Activated naive CD4-positive, alpha-beta T cell treated with anti-CD3 and anti-CD28 coated beads, Interleukin-2, amount 50 U/mL, for 24 hours (primary cell): ENCODE results near the gene ENTREP3.
"Not testable (repeated sequence)": the region's sequence is repeated elsewhere in the genome, so short reads cannot be mapped to it uniquely, and the experiment has no call there.

Experiments
- H3K27ac Mint-ChIP-seq: one replicate; pipeline ENCODE4 v1.8.0; 2021; ENCODE audit warnings: mild to moderate bottlenecking, mixed read lengths
- H3K27me3 Mint-ChIP-seq: one replicate; pipeline ENCODE4 v1.8.0; 2021; ENCODE audit warnings: mixed read lengths
- H3K36me3 Mint-ChIP-seq: one replicate; pipeline ENCODE4 v1.8.0; 2021; ENCODE audit warnings: mixed read lengths
- H3K4me1 Mint-ChIP-seq: one replicate; pipeline ENCODE4 v1.8.0; 2021; ENCODE audit warnings: mixed read lengths
- H3K4me3 Mint-ChIP-seq: one replicate; pipeline ENCODE4 v1.8.0; 2021; ENCODE audit warnings: mild to moderate bottlenecking, mixed read lengths
- H3K9me3 Mint-ChIP-seq: one replicate; pipeline ENCODE4 v1.8.0; 2021; ENCODE audit warnings: mixed read lengths

Gene ENTREP3

GRCh38 chr1:155245163-155245524 is 10.1 kb downstream of the ENTREP3 start:
- no peaks in the 10 kb centered on the region for H3K9me3 Mint-ChIP-seq
- H3K27me3 Mint-ChIP-seq = peaks cover 2% of the 10 kb centered on the region
- peak overlapping the region; percentile 100 for H3K27ac Mint-ChIP-seq
- peaks cover 2% of the 10 kb centered on the region for H3K36me3 Mint-ChIP-seq
- peaks cover 43% of the 10 kb centered on the region for H3K4me1 Mint-ChIP-seq
- peak overlapping the region; percentile 92 for H3K4me3 Mint-ChIP-seq

GRCh38 chr1:155244368-155245162 is 10.7 kb downstream of the ENTREP3 start:
- Mint-ChIP-seq H3K9me3 (no peaks in the 10 kb centered on the region), H3K27ac (peak overlapping the region; percentile 100), H3K4me3 (peak overlapping the region; percentile 92), H3K36me3 (peaks cover 2% of the 10 kb centered on the region), H3K4me1 (peaks cover 43% of the 10 kb centered on the region), H3K27me3 (peaks cover 2% of the 10 kb centered on the region)

- Mint-ChIP-seq H3K4me1 (peaks cover 46% of the 10 kb centered on the region), H3K27me3 (peaks cover 2% of the 10 kb centered on the region), H3K27ac (peak overlapping the region; percentile 27), H3K4me3 (peak overlapping the region; percentile 92), H3K36me3 (peaks cover 5% of the 10 kb centered on the region), H3K9me3 (no peaks in the 10 kb centered on the region)
Observed at GRCh38 chr1:155242805-155243358, 12.4 kb downstream of the ENTREP3 start.

GRCh38 chr1:155241841-155242264 is 13.4 kb downstream of the ENTREP3 start:
- Mint-ChIP-seq H3K9me3 (no peaks in the 10 kb centered on the region), H3K4me3 (peak overlapping the region; percentile 89), H3K36me3 (peaks cover 5% of the 10 kb centered on the region), H3K4me1 (peaks cover 46% of the 10 kb centered on the region), H3K27me3 (peaks cover 2% of the 10 kb centered on the region), H3K27ac (peak overlapping the region; percentile 89)

GRCh38 chr1:155241069-155241679 is 14.1 kb downstream of the ENTREP3 start:
- Mint-ChIP-seq H3K4me3 (peak overlapping the region; percentile 89), H3K4me1 (peaks cover 46% of the 10 kb centered on the region), H3K27ac (peak overlapping the region; percentile 89), H3K36me3 (peaks cover 6% of the 10 kb centered on the region), H3K27me3 (peaks cover 2% of the 10 kb centered on the region), H3K9me3 (no peaks in the 10 kb centered on the region)

GRCh38 chr1:155236451-155236850 is 18.8 kb downstream of the ENTREP3 start:
- H3K4me3 Mint-ChIP-seq = no peak overlapping the region
- H3K27me3 Mint-ChIP-seq = no peaks in the 10 kb centered on the region
- H3K27ac Mint-ChIP-seq = no peak overlapping the region
- no peaks in the 10 kb centered on the region for H3K9me3 Mint-ChIP-seq
- H3K36me3 Mint-ChIP-seq = peaks cover 7% of the 10 kb centered on the region
- peaks cover 22% of the 10 kb centered on the region for H3K4me1 Mint-ChIP-seq

GRCh38 chr1:155235375-155235774 is 19.9 kb downstream of the ENTREP3 start:
- not testable (repeated sequence) for H3K4me3 Mint-ChIP-seq, H3K27me3 Mint-ChIP-seq, H3K9me3 Mint-ChIP-seq, H3K27ac Mint-ChIP-seq, H3K36me3 Mint-ChIP-seq
- peaks cover 11% of the 10 kb centered on the region for H3K4me1 Mint-ChIP-seq

- not testable (repeated sequence) for H3K27me3 Mint-ChIP-seq, H3K27ac Mint-ChIP-seq, H3K36me3 Mint-ChIP-seq, H3K9me3 Mint-ChIP-seq, H3K4me3 Mint-ChIP-seq
- peaks cover 11% of the 10 kb centered on the region for H3K4me1 Mint-ChIP-seq
Observed at GRCh38 chr1:155233502-155233901, 21.8 kb downstream of the ENTREP3 start.

GRCh38 chr1:155232001-155232978 is 23.0 kb downstream of the ENTREP3 start:
- not testable (repeated sequence) for H3K36me3 Mint-ChIP-seq, H3K27ac Mint-ChIP-seq, H3K27me3 Mint-ChIP-seq, H3K4me3 Mint-ChIP-seq, H3K9me3 Mint-ChIP-seq
- H3K4me1 Mint-ChIP-seq = peaks cover 17% of the 10 kb centered on the region

GRCh38 chr1:155231302-155231701 is 24.0 kb downstream of the ENTREP3 start:
- not testable (repeated sequence) for H3K27ac Mint-ChIP-seq, H3K4me3 Mint-ChIP-seq, H3K9me3 Mint-ChIP-seq, H3K27me3 Mint-ChIP-seq, H3K36me3 Mint-ChIP-seq
- H3K4me1 Mint-ChIP-seq = peaks cover 24% of the 10 kb centered on the region

GRCh38 chr1:155228096-155228427 is 27.2 kb downstream of the ENTREP3 start:
- Mint-ChIP-seq H3K4me3 (peak overlapping the region; percentile 93), H3K27me3 (no peaks in the 10 kb centered on the region), H3K36me3 (no peaks in the 10 kb centered on the region), H3K27ac (peak overlapping the region; percentile 95), H3K4me1 (peaks cover 22% of the 10 kb centered on the region), H3K9me3 (no peaks in the 10 kb centered on the region)

GRCh38 chr1:155227261-155228095 is 27.8 kb downstream of the ENTREP3 start:
- no peaks in the 10 kb centered on the region for H3K9me3 Mint-ChIP-seq

GRCh38 chr1:155226910-155227260 is 28.4 kb downstream of the ENTREP3 start:
- Mint-ChIP-seq H3K4me3 (peak overlapping the region; percentile 93), H3K27me3 (no peaks in the 10 kb centered on the region), H3K9me3 (no peaks in the 10 kb centered on the region), H3K4me1 (peaks cover 22% of the 10 kb centered on the region), H3K36me3 (no peaks in the 10 kb centered on the region), H3K27ac (peak overlapping the region; percentile 95)

More at GRCh38 chr1:155227261-155228095, 27.8 kb downstream of the ENTREP3 start:
- no peaks in the 10 kb centered on the region for H3K36me3 Mint-ChIP-seq
- peak overlapping the region; percentile 93 for H3K4me3 Mint-ChIP-seq
- H3K27me3 Mint-ChIP-seq = no peaks in the 10 kb centered on the region
- peaks cover 22% of the 10 kb centered on the region for H3K4me1 Mint-ChIP-seq
- H3K27ac Mint-ChIP-seq = peak overlapping the region; percentile 95

- peak overlapping the region; percentile 95 for H3K27ac Mint-ChIP-seq
- H3K4me1 Mint-ChIP-seq = peaks cover 22% of the 10 kb centered on the region
- H3K4me3 Mint-ChIP-seq = peak overlapping the region; percentile 93
- H3K27me3 Mint-ChIP-seq = no peaks in the 10 kb centered on the region
- no peaks in the 10 kb centered on the region for H3K9me3 Mint-ChIP-seq
- no peaks in the 10 kb centered on the region for H3K36me3 Mint-ChIP-seq
Observed at GRCh38 chr1:155226188-155226909, 28.9 kb downstream of the ENTREP3 start.
